ENCODE results near the gene ALDH18A1. TPM values are rescaled to one million over a fixed set of nuclear protein-coding genes. Genes with fewer than 3 reads are reported as not detected.
A peak's percentile ranks its signal among the peaks of the same experiment; 100 is the strongest.
"Not testable (repeated sequence)": the region's sequence is repeated elsewhere in the genome, so short reads cannot be mapped to it uniquely, and the experiment has no call there.

ALDH18A1 gene
- total and polyA plus RNA-seq, 2 experiments from 2014 or later: 92.4 to 121 TPM

GRCh38 chr10:95637140-95637539 is 19.4 kb downstream of the ALDH18A1 start:
- Histone ChIP-seq H3K4me1 (ENCODE audit: insufficient read depth) (no peaks in the 10 kb centered on the region), H3F3A (ENCODE audit: insufficient read depth) (no peaks in the 10 kb centered on the region), H4K20me1 (ENCODE audit: insufficient read depth) (no peaks in the 10 kb centered on the region), H3K27ac (no peak overlapping the region), H3K27me3 (replicated peaks; ENCODE audit: insufficient read depth) (no peaks in the 10 kb centered on the region), H3K9ac (no peak overlapping the region), H3K4me2 (ENCODE audit: unreplicated experiment) (no peak overlapping the region), H3K4me3 (no peak overlapping the region), H3K9me2 (ENCODE audit: insufficient read depth) (no peaks in the 10 kb centered on the region), H3K79me2 (ENCODE audit: insufficient read depth) (peaks cover 7% of the 10 kb centered on the region), H3K36me3 (ENCODE audit: low read depth) (peaks cover 78% of the 10 kb centered on the region), H2AFZ (no peak overlapping the region), H3K9me3 (ENCODE audit: low read depth) (no peaks in the 10 kb centered on the region)
- in situ Hi-C loops (cut with MboI): no loop called here
- 98% methylated on average over 10 of the region's 10 CpGs for WGBS, 2 experiments (ENCODE audit: low coverage in 1 of 2, low lambda C conversion rate in 2 of 2, missing lambda C conversion rate in 2 of 2)
- TF ChIP-seq EZH2 (IDR thresholded peaks at IDR 0.05; ENCODE audit: insufficient read depth, poor library complexity, severe bottlenecking): no peak
- TF ChIP-seq EZH2phosphoT487 (IDR thresholded peaks at IDR 0.05; ENCODE audit: insufficient read depth, low read depth): no peak
- no peak for DNase-seq

- no peak overlapping the region for H3K4me3 ChIP-seq
- no peaks in the 10 kb centered on the region for H3K9me3 ChIP-seq (ENCODE audit: low read depth)
- no peak overlapping the region for H3K4me2 ChIP-seq (ENCODE audit: unreplicated experiment)
- WGBS, 2 experiments (ENCODE audit: low coverage in 1 of 2, low lambda C conversion rate in 2 of 2, missing lambda C conversion rate in 2 of 2): 99 to 100% methylated on average over 2 of the region's 2 CpGs
- H3K9ac ChIP-seq: no peak overlapping the region
- peaks cover 8% of the 10 kb centered on the region for H3K79me2 ChIP-seq (ENCODE audit: insufficient read depth)
- no peaks in the 10 kb centered on the region for H3K27me3 ChIP-seq (replicated peaks; ENCODE audit: insufficient read depth)
- peaks cover 79% of the 10 kb centered on the region for H3K36me3 ChIP-seq (ENCODE audit: low read depth)
- no peak for TF ChIP-seq EZH2phosphoT487 (IDR thresholded peaks at IDR 0.05; ENCODE audit: insufficient read depth, low read depth)
- H3F3A ChIP-seq (ENCODE audit: insufficient read depth): no peaks in the 10 kb centered on the region
- H4K20me1 ChIP-seq (ENCODE audit: insufficient read depth): no peaks in the 10 kb centered on the region
- H2AFZ ChIP-seq: no peak overlapping the region
- in situ Hi-C loops (cut with MboI): no loop called here
- no peaks in the 10 kb centered on the region for H3K9me2 ChIP-seq (ENCODE audit: insufficient read depth)
- DNase-seq: no peak
- H3K4me1 ChIP-seq (ENCODE audit: insufficient read depth): no peaks in the 10 kb centered on the region
- no peak overlapping the region for H3K27ac ChIP-seq
Measured at GRCh38 chr10:95635319-95635733, 21.2 kb downstream of the ALDH18A1 start.

DNA sequence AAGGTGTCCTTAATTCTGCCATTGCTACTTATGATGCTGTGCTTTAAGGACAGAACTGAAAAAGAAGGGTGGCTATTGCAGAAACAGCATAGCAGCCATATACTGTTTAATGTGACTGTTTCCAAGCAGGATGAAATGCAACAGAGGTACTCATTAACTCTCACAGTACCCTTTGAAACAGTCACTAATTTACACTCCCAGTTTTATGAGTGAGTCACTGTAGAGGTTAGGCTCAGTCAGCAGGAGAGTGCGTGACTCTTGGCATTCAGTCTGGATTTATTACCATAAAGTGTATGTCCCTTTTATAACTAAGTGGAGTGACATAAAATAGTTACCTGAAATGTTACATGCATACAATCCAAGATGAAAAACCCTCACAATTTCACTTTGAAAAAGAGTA is 27.7 kb downstream of the ALDH18A1 start:
- Histone ChIP-seq H2AFZ (no peak overlapping the region), H3K36me3 (ENCODE audit: low read depth) (peaks cover 89% of the 10 kb centered on the region)
- DNase-seq: peak; percentile 28

DNA sequence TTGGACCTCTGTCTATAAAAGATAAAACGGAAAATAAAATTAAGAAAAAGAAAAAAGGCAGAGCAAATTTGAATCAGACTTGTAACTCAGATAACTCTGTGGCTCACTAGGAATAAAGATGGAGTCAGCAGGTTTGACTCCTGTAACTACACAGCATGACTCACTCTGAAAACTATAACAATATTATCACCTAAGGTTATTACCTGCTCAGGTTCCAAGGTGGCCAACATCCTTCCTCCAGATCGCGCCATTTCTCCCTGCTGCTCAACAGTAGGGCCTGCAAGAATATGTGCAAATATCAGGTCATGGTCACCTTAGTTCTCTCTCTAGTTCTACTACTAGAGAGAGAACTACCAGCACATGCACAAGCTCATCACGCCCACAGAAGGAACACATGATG is 30.0 kb downstream of the ALDH18A1 start:
- Histone ChIP-seq H3K9ac (no peak overlapping the region), H3K4me1 (ENCODE audit: insufficient read depth) (no peaks in the 10 kb centered on the region), H3K79me2 (ENCODE audit: insufficient read depth) (no peaks in the 10 kb centered on the region; the same call in 1 of the 2 replicates), H3K9me2 (ENCODE audit: insufficient read depth) (no peaks in the 10 kb centered on the region), H3K27ac (no peak overlapping the region), H3K4me2 (ENCODE audit: unreplicated experiment) (no peak overlapping the region), H3K27me3 (replicated peaks; ENCODE audit: insufficient read depth) (no peaks in the 10 kb centered on the region), H3K36me3 (ENCODE audit: low read depth) (peaks cover 86% of the 10 kb centered on the region), H3K4me3 (no peak overlapping the region), H3K9me3 (ENCODE audit: low read depth) (no peaks in the 10 kb centered on the region), H4K20me1 (ENCODE audit: insufficient read depth) (no peaks in the 10 kb centered on the region), H2AFZ (no peak overlapping the region), H3F3A (ENCODE audit: insufficient read depth) (no peaks in the 10 kb centered on the region; the same call in 1 of the 2 replicates)
- 98% methylated on average over 4 of the region's 4 CpGs for WGBS, 2 experiments (ENCODE audit: low coverage in 1 of 2, low lambda C conversion rate in 2 of 2, missing lambda C conversion rate in 2 of 2)
- no peak for DNase-seq
- TF ChIP-seq EZH2 (IDR thresholded peaks at IDR 0.05; ENCODE audit: insufficient read depth, poor library complexity, severe bottlenecking): no peak
- no peak for TF ChIP-seq EZH2phosphoT487 (IDR thresholded peaks at IDR 0.05; ENCODE audit: insufficient read depth, low read depth)
- in situ Hi-C loops (cut with MboI): no loop called here

More for the DNA sequence above, 27.7 kb downstream of the ALDH18A1 start:
- H3K4me1 ChIP-seq (ENCODE audit: insufficient read depth): no peaks in the 10 kb centered on the region
- no peak overlapping the region for H3K27ac ChIP-seq
- no peak overlapping the region for H3K4me3 ChIP-seq
- no peak overlapping the region for H3K4me2 ChIP-seq (ENCODE audit: unreplicated experiment)
- TF ChIP-seq EZH2 (IDR thresholded peaks at IDR 0.05; ENCODE audit: insufficient read depth, poor library complexity, severe bottlenecking) (no peak), EZH2phosphoT487 (IDR thresholded peaks at IDR 0.05; ENCODE audit: insufficient read depth, low read depth) (no peak)
- no peaks in the 10 kb centered on the region for H3K9me3 ChIP-seq (ENCODE audit: low read depth)
- no peaks in the 10 kb centered on the region for H3K9me2 ChIP-seq (ENCODE audit: insufficient read depth)
- peaks cover 4% of the 10 kb centered on the region for H3K79me2 ChIP-seq (ENCODE audit: insufficient read depth)
- H3K9ac ChIP-seq: no peak overlapping the region
- in situ Hi-C loops (cut with MboI): no loop called here
- no peaks in the 10 kb centered on the region; the same call in 1 of the 2 replicates for H3F3A ChIP-seq (ENCODE audit: insufficient read depth)
- H3K27me3 ChIP-seq (replicated peaks; ENCODE audit: insufficient read depth): no peaks in the 10 kb centered on the region
- H4K20me1 ChIP-seq (ENCODE audit: insufficient read depth): no peaks in the 10 kb centered on the region
- WGBS, 2 experiments (ENCODE audit: low coverage in 1 of 2, low lambda C conversion rate in 2 of 2, missing lambda C conversion rate in 2 of 2): 80 to 82% methylated on average over 1 of the region's 1 CpG

- not testable (repeated sequence) for H3F3A ChIP-seq (ENCODE audit: insufficient read depth); H3K27me3 ChIP-seq (replicated peaks; ENCODE audit: insufficient read depth); DNase-seq; H3K9me3 ChIP-seq (ENCODE audit: low read depth); H2AFZ ChIP-seq; H3K4me3 ChIP-seq; H3K79me2 ChIP-seq (ENCODE audit: insufficient read depth); H3K4me2 ChIP-seq (ENCODE audit: unreplicated experiment); H3K9me2 ChIP-seq (ENCODE audit: insufficient read depth); H3K27ac ChIP-seq; H3K9ac ChIP-seq; H3K4me1 ChIP-seq (ENCODE audit: insufficient read depth); H4K20me1 ChIP-seq (ENCODE audit: insufficient read depth)
- H3K36me3 ChIP-seq (ENCODE audit: low read depth): peaks cover 78% of the 10 kb centered on the region
- 84 to 98% methylated on average over 5 of the region's 5 CpGs for WGBS, 2 experiments (ENCODE audit: low coverage in 1 of 2, low lambda C conversion rate in 2 of 2, missing lambda C conversion rate in 2 of 2)
- in situ Hi-C loops (cut with MboI): loop anchor here (25.0 kb wide), 1 partner anchor 983 kb away; no protein-coding TSS in a partner anchor
Measured at GRCh38 chr10:95620415-95620814, 36.1 kb downstream of the ALDH18A1 start.
